Progenitor cell of endocrine pancreas (in vitro differentiated cells): ENCODE measurements around the gene ALKBH2. TPM values are rescaled to one million over a fixed set of nuclear protein-coding genes. Genes with fewer than 3 reads are reported as not detected.

Source experiments
- DNase-seq: peaks from one replicate; pipeline ENCODE4 v3.0.0; 2021; ENCODE audit warnings: low spot score; ENCODE audit not compliant: unreplicated experiment
- H3K27ac Mint-ChIP-seq: 2 replicates; pipeline ENCODE4 v1.8.0; 2021; ENCODE audit warnings: mild to moderate bottlenecking, moderate library complexity, mixed read lengths
- H3K27me3 Mint-ChIP-seq: 2 replicates; pipeline ENCODE4 v1.8.0; 2021; ENCODE audit warnings: mixed read lengths
- H3K36me3 Mint-ChIP-seq: 2 replicates; pipeline ENCODE4 v1.8.0; 2022; ENCODE audit warnings: mixed read lengths; ENCODE audit not compliant: insufficient read depth
- H3K4me1 Mint-ChIP-seq: 2 replicates; pipeline ENCODE4 v1.8.0; 2021; ENCODE audit warnings: low read depth, mixed read lengths
- H3K4me3 Mint-ChIP-seq: 2 replicates; pipeline ENCODE4 v1.8.0; 2021; ENCODE audit warnings: low read depth, mild to moderate bottlenecking, moderate library complexity, mixed read lengths
- H3K9me3 Mint-ChIP-seq: 2 replicates; pipeline ENCODE4 v1.8.0; 2021; ENCODE audit warnings: low read depth, mixed read lengths
- CTCF ChIP-seq: fragments of 200-600 bp; sonication (generic); IDR thresholded peaks from one replicate; pipeline ENCODE4 v1.5.0; 2021; ENCODE audit warnings: antibody characterized with exemption, mild to moderate bottlenecking; ENCODE audit not compliant: unreplicated experiment
- total RNA-seq: library from RNA; stranded (reverse); gene quantifications from 2 replicates; pipeline ENCODE4 v1.2.1, GENCODE V29; 2021

The ALKBH2 gene
- total RNA-seq, 1 donor from 2014 or later: 22.0 TPM

- peaks cover 30% of the 10 kb centered on the region for H3K36me3 Mint-ChIP-seq
- H3K4me3 Mint-ChIP-seq: no peak overlapping the region
- no peak overlapping the region for H3K27ac Mint-ChIP-seq
- DNase-seq: no peak
- H3K4me1 Mint-ChIP-seq: peaks cover under 1% of the 10 kb centered on the region
- no peaks in the 10 kb centered on the region for H3K9me3 Mint-ChIP-seq
- no peaks in the 10 kb centered on the region for H3K27me3 Mint-ChIP-seq
- no peak for TF ChIP-seq CTCF
Measured at GRCh38 chr12:109105176-109105575, 11.9 kb upstream of the ALKBH2 start.

GRCh38 chr12:109102491-109102890 lies 9.2 kb upstream of the ALKBH2 start:
- TF ChIP-seq CTCF: no peak
- no peak overlapping the region for H3K4me3 Mint-ChIP-seq
- H3K36me3 Mint-ChIP-seq: peaks cover 26% of the 10 kb centered on the region
- peaks cover 12% of the 10 kb centered on the region for H3K4me1 Mint-ChIP-seq
- no peaks in the 10 kb centered on the region for H3K9me3 Mint-ChIP-seq
- no peaks in the 10 kb centered on the region for H3K27me3 Mint-ChIP-seq
- H3K27ac Mint-ChIP-seq: no peak overlapping the region
- DNase-seq: no peak

GRCh38 chr12:109100741-109101140 lies 7.5 kb upstream of the ALKBH2 start:
- Mint-ChIP-seq H3K4me1 (peaks cover 12% of the 10 kb centered on the region), H3K4me3 (no peak overlapping the region), H3K36me3 (peaks cover 22% of the 10 kb centered on the region), H3K27ac (no peak overlapping the region), H3K9me3 (no peaks in the 10 kb centered on the region), H3K27me3 (no peaks in the 10 kb centered on the region)
- DNase-seq: no peak
- no peak for TF ChIP-seq CTCF

GRCh38 chr12:109099431-109100020 lies 6.3 kb upstream of the ALKBH2 start:
- TF ChIP-seq CTCF: no peak
- no peak for DNase-seq
- Mint-ChIP-seq H3K9me3 (no peaks in the 10 kb centered on the region), H3K27ac (no peak overlapping the region), H3K36me3 (peaks cover 19% of the 10 kb centered on the region), H3K4me3 (peak overlapping the region; percentile 93), H3K4me1 (peaks cover 12% of the 10 kb centered on the region), H3K27me3 (no peaks in the 10 kb centered on the region)

- Mint-ChIP-seq H3K27me3 (no peaks in the 10 kb centered on the region), H3K4me3 (peak overlapping the region; percentile 93), H3K4me1 (peaks cover 12% of the 10 kb centered on the region), H3K9me3 (no peaks in the 10 kb centered on the region), H3K27ac (peak overlapping the region; percentile 96), H3K36me3 (peaks cover 18% of the 10 kb centered on the region)
- DNase-seq: no peak
- no peak for TF ChIP-seq CTCF
Measured at GRCh38 chr12:109098651-109099050, 5.4 kb upstream of the ALKBH2 start.
